T-cell (primary cell): ENCODE results near the gene TMPRSS9. TPM values are rescaled to one million over a fixed set of nuclear protein-coding genes. Genes with fewer than 3 reads are reported as not detected.

Experiments
- ATAC-seq, 4 experiments: fragments of 200-7000 bp in 3 of 4; fragments of 150-1000 bp in 1 of 4; cut with Tn5 transposase; replicated peaks in 1 of 4; 1 replicate in 3 of 4; 2 replicates in 1 of 4; pipeline ENCODE4 v1.10.0; 2021; ENCODE audit warnings: moderate library complexity in 3 of 4, mild to moderate bottlenecking in 2 of 4, moderate number of reproducible peaks in 1 of 4
- CTCF ChIA-PET, 2 donors: fragments of 300-600 bp; sonication (Branson Sonifier 250); formaldehyde crosslinking; loops; one replicate each; lab custom pipeline; 2022; ENCODE audit warnings: antibody characterized with exemption in 2 of 2; lab: Charles Lee
- POLR2A ChIA-PET, 2 donors: fragments of 300-600 bp; sonication (Branson Sonifier 250); formaldehyde crosslinking; loops; one replicate each; lab custom pipeline; 2022; ENCODE audit warnings: antibody characterized with exemption in 2 of 2; lab: Charles Lee
- DNase-seq, 35 experiments: peaks; one replicate each; pipeline versions ENCODE4 v3.0.0 to v3.0.0-alpha.2; 2013 to 2023
- H3K27ac ChIP-seq: one replicate; pipeline ENCODE4 v1.5.1; 2013; ENCODE audit warnings: low read length
- H3K27me3 ChIP-seq, 2 experiments: replicated peaks in 1 of 2; 1 replicate in 1 of 2; 2 replicates in 1 of 2; pipeline versions ENCODE4 v1.6.1 to v1.7.0; 2013; ENCODE audit warnings: low read length in 1 of 2, mixed read lengths in 1 of 2; ENCODE audit not compliant: control insufficient read depth in 2 of 2, insufficient read depth in 2 of 2; ENCODE audit errors: extremely low read depth in 1 of 2
- H3K36me3 ChIP-seq, 2 donors: 1 replicate in 1 of 2; 2 replicates in 1 of 2; pipeline versions ENCODE4 v1.6.1 to v1.7.0; 2013; ENCODE audit warnings: low read length in 1 of 2; ENCODE audit not compliant: control insufficient read depth in 2 of 2, insufficient read depth in 1 of 2; ENCODE audit errors: extremely low read depth in 1 of 2
- H3K4me1 ChIP-seq, 2 experiments: 1 replicate in 1 of 2; 2 replicates in 1 of 2; pipeline versions ENCODE4 v1.6.1 to v1.7.0; 2013; ENCODE audit warnings: low read length in 2 of 2, mixed read lengths in 1 of 2; ENCODE audit not compliant: insufficient read depth in 2 of 2, control insufficient read depth in 1 of 2; ENCODE audit errors: extremely low read depth in 1 of 2
- H3K4me3 ChIP-seq, 2 donors: 1 replicate in 1 of 2; 2 replicates in 1 of 2; pipeline versions ENCODE4 v1.5.1 to v1.7.0; 2013; ENCODE audit warnings: mild to moderate bottlenecking in 2 of 2, low read length in 1 of 2, moderate library complexity in 1 of 2; ENCODE audit not compliant: control insufficient read depth in 1 of 2; ENCODE audit errors: extremely low read depth in 1 of 2
- H3K9me3 ChIP-seq: 2 replicates; pipeline ENCODE4 v1.7.0; 2013
- H3K27ac Mint-ChIP-seq, 2 donors: one replicate each; pipeline ENCODE4 v1.8.0; 2020 to 2021; ENCODE audit warnings: mild to moderate bottlenecking in 2 of 2, mixed read lengths in 2 of 2
- H3K27me3 Mint-ChIP-seq, 2 donors: one replicate each; pipeline ENCODE4 v1.8.0; 2021 to 2022; ENCODE audit warnings: mixed read lengths in 2 of 2
- H3K36me3 Mint-ChIP-seq: one replicate; pipeline ENCODE4 v1.8.0; 2021; ENCODE audit warnings: mixed read lengths
- H3K4me1 Mint-ChIP-seq, 3 donors: one replicate each; pipeline ENCODE4 v1.8.0; 2020 to 2022; ENCODE audit warnings: mixed read lengths in 3 of 3, mild to moderate bottlenecking in 1 of 3
- H3K4me3 Mint-ChIP-seq, 3 donors: one replicate each; pipeline ENCODE4 v1.8.0; 2020 to 2022; ENCODE audit warnings: mild to moderate bottlenecking in 3 of 3, mixed read lengths in 3 of 3, moderate library complexity in 3 of 3
- H3K9me3 Mint-ChIP-seq, 3 donors: one replicate each; pipeline ENCODE4 v1.8.0; 2020 to 2022; ENCODE audit warnings: mixed read lengths in 3 of 3
- WGBS: methylation state at CpG from one replicate; pipeline ENCODE4 v1.1.5; 2013; ENCODE audit warnings: missing lambda C conversion rate; ENCODE audit not compliant: insufficient coverage; 5-methylcytosine and 5-hydroxymethylcytosine counted together
- total RNA-seq, 35 experiments: library from RNA in 6 of 35; stranded (reverse) in 6 of 35; fragments of 120-200 nt in 1 of 35; gene quantifications; one replicate each; pipeline versions ENCODE4 v1.2.1 to v1.2.4 and lab custom pipeline; 2013 to 2026

Gene TMPRSS9
- total RNA-seq, 5 donors from 2014 or later (not counting 1 experiment from before 2014, with no cell fraction given), result not detected

- H3K4me1 ChIP-seq, result no peaks in the 10 kb centered on the region
Observed at GRCh38 chr19:2436384-2436783, 76.3 kb downstream of the TMPRSS9 start.

DNA sequence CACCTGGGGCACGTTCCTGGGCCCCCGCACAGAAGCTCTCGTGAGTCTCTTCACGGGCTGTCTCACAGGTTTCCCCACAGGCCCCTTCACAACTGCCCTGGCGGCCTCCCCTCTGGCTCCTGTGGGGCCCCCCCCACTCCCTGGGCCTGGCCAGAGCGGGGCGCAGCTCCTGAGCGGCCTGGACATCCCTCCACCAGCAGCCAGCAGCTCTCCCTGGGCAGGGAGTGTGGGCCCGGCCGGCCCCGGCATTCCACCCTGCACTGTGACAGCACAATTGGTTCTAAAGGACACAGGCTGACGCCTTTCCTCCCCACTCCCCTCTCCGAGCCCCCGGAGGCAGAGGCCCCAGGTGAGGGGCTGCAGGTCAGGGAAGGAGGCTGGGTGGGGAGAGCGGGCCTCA lies 76.9 kb downstream of the TMPRSS9 start:
- no peak overlapping the region for H3K4me3 Mint-ChIP-seq
- Histone ChIP-seq H3K36me3 (peaks cover 18 to 28% of the 10 kb centered on the region in 2 donors), H3K27me3 (no peaks in the 10 kb centered on the region), H3K4me3 (no peak overlapping the region), H3K4me1 (no peaks in the 10 kb centered on the region), H3K9me3 (no peaks in the 10 kb centered on the region), H3K27ac (no peak overlapping the region)
- no peak for DNase-seq
- no peaks in the 10 kb centered on the region for H3K27me3 Mint-ChIP-seq
- H3K9me3 Mint-ChIP-seq, result no peaks in the 10 kb centered on the region
- POLR2A ChIA-PET, result interaction anchor here in 1 of 2 donors (0.6 kb wide), 1 partner anchor 769 kb away, joined by 4 read pairs; no protein-coding TSS in a partner anchor
- H3K27ac Mint-ChIP-seq, result no peak overlapping the region
- H3K4me1 Mint-ChIP-seq, result no peaks in the 10 kb centered on the region
- 96% methylated on average over 9 of the region's 15 CpGs for WGBS
- CTCF ChIA-PET, result no interaction called here
- peaks cover 10% of the 10 kb centered on the region for H3K36me3 Mint-ChIP-seq
- ATAC-seq, result no peak

More at GRCh38 chr19:2436384-2436783, 76.3 kb downstream of the TMPRSS9 start:
- POLR2A ChIA-PET, result no interaction called here
- DNase-seq, result no peak
- H3K36me3 Mint-ChIP-seq, result peaks cover 10% of the 10 kb centered on the region
- no peak overlapping the region for H3K27ac ChIP-seq
- no peaks in the 10 kb centered on the region for H3K27me3 ChIP-seq
- no peak overlapping the region for H3K4me3 Mint-ChIP-seq
- CTCF ChIA-PET, result no interaction called here
- WGBS, result 91% methylated on average over 8 of the region's 39 CpGs
- no peaks in the 10 kb centered on the region for H3K9me3 ChIP-seq
- H3K4me3 ChIP-seq, result no peak overlapping the region
- H3K27me3 Mint-ChIP-seq, result no peaks in the 10 kb centered on the region
- no peaks in the 10 kb centered on the region for H3K4me1 Mint-ChIP-seq
- ATAC-seq, result no peak
- H3K27ac Mint-ChIP-seq, result no peak overlapping the region
- no peaks in the 10 kb centered on the region for H3K9me3 Mint-ChIP-seq
- H3K36me3 ChIP-seq, result peaks cover 20 to 28% of the 10 kb centered on the region in 2 donors

DNA sequence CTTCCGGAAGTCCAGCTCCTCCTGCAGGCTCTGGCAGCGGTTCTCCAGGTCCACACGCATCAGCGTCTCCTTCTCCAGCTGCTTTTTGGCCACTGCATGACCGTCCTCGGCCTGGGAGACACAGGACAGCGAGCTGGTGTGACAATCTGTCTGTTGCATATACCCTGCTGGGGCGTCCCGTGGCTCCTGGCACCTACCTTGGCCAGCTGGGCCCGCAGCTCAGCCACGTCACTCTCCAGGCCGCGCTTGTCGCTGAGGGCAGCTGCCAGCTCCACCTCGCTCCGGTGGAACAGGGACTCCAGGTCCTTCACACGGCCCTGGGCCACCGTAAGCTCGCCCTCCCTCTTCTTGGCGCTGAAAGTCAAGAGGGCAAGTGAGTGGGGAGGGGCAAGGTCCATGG lies 78.1 kb downstream of the TMPRSS9 start:
- Histone ChIP-seq H3K27ac (no peak overlapping the region), H3K9me3 (no peaks in the 10 kb centered on the region), H3K4me1 (no peaks in the 10 kb centered on the region), H3K4me3 (no peak overlapping the region), H3K36me3 (peaks cover 18 to 30% of the 10 kb centered on the region in 2 donors), H3K27me3 (no peaks in the 10 kb centered on the region)
- no peak overlapping the region for H3K4me3 Mint-ChIP-seq
- ChIA-PET CTCF (interaction anchor here in 1 of 2 donors (0.6 kb wide), 1 partner anchor 434 kb away, joined by 3 read pairs; no protein-coding TSS in a partner anchor), POLR2A (no interaction called here)
- no peaks in the 10 kb centered on the region for H3K9me3 Mint-ChIP-seq
- ATAC-seq (no peak), DNase-seq (no peak)
- no peak overlapping the region for H3K27ac Mint-ChIP-seq
- 96% methylated on average over 15 of the region's 20 CpGs for WGBS
- H3K4me1 Mint-ChIP-seq, result no peaks in the 10 kb centered on the region
- no peaks in the 10 kb centered on the region for H3K27me3 Mint-ChIP-seq
- H3K36me3 Mint-ChIP-seq, result peaks cover 10% of the 10 kb centered on the region

DNA sequence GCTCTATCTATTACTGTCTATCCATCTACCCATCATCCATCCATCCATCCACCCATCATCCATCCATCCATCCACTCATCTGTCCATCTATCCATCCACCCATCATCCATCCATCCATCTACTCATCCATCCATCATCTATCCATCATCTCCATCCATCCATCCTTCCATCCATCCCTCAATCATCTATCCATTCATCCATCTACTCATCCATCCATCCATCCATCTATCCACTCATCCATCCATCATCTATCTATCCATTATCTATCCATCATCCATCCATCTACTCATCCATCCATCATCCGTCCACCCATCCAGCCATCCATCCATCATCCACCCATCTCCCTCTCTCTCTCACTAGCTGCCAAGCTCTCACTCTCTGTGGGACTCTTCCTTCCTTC lies 80.5 kb downstream of the TMPRSS9 start:
- POLR2A ChIA-PET, result interaction anchor here in 1 of 2 donors (0.6 kb wide), 1 partner anchor 1377 kb away, joined by 8 read pairs; no protein-coding TSS in a partner anchor
- 100% methylated on average over 1 of the region's 1 CpG for WGBS
- Histone ChIP-seq H3K4me1 (no peaks in the 10 kb centered on the region), H3K27me3 (no peaks in the 10 kb centered on the region), H3K9me3 (no peaks in the 10 kb centered on the region), H3K36me3 (peaks cover 24 to 31% of the 10 kb centered on the region in 2 donors), H3K4me3 (no peak overlapping the region), H3K27ac (no peak overlapping the region)
- Mint-ChIP-seq H3K4me1 (peaks cover 0 to 2% (median 0%) of the 10 kb centered on the region in 3 donors), H3K9me3 (no peaks in the 10 kb centered on the region), H3K27ac (no peak overlapping the region), H3K27me3 (no peaks in the 10 kb centered on the region), H3K36me3 (peaks cover 5% of the 10 kb centered on the region), H3K4me3 (no peak overlapping the region)
- CTCF ChIA-PET, result no interaction called here
- DNase-seq (no peak), ATAC-seq (no peak)

DNA sequence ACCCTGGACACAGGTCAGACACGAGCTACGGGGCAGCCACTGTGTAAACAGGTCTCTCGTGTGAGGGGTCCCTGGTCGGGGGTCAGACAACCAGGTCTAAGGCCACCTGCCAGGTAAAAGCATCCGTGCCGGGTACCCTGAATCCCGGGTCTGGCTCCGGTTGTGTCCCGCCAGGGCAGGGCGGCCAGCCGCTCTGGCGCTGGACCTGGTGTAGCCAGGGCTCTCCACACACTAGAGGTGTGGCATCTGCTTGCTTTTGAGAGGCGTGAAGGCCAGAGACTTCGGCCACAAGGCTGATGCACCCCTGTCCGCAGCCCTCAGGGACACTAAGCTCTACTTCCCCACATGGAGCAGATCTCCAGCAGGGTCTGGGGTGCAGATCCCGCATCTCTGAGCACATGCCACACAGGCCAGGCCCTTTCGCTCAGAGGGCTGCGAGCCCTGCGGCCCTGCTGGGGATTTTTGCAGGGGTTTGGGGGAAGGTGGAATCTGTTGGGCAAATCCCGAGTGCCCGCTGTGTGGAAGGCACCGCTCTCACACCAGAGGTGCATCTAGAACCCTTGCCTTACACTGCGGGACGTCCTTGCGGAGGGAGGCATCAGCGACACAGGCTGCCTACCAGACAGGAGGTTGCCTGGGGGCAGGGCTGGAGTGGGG lies 81.2 kb downstream of the TMPRSS9 start:
- over 99% methylated on average over 22 of the region's 26 CpGs for WGBS
- DNase-seq, result no peak

DNA sequence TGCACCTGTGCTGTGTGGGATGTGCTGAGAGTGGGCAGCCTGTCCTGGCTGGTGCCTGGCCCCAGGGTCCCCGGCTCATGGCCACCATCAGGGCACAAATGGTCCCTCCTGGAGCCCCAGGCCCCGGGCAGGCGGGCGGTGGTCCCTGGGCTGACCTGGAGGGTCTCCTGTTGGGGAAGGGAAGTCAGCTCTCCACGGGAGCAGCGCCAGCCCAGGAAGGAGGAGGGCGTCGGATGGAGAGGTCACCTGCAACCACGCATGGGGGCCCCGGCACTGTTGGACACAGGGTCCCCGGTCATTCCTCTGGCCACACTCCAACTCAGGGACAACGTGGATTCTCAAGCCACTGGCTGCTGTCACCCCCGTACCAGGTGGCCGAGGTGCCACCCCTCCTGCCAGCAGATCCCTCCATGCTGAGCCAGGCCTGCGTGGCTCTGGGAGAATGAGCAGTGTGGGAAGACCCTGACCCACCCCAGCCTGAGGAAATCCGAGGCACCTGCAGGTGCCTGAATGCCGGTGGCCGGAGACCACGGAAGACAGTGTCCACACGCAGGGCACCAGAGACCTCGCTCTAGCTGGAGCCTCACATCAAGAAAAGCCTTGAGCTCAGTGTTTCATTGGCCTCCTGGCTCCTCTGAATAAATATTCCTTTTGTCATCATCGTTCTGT lies 83.2 kb downstream of the TMPRSS9 start:
- no peak for ATAC-seq
- no peak overlapping the region for H3K4me3 Mint-ChIP-seq

More for the DNA sequence above, 81.2 kb downstream of the TMPRSS9 start:
- Histone ChIP-seq H3K9me3 (no peaks in the 10 kb centered on the region), H3K36me3 (peaks cover 24 to 31% of the 10 kb centered on the region in 2 donors), H3K4me3 (no peak overlapping the region), H3K27ac (no peak overlapping the region), H3K4me1 (peaks cover 1 to 2% of the 10 kb centered on the region in 2 experiments), H3K27me3 (no peaks in the 10 kb centered on the region)
- no peak overlapping the region for H3K27ac Mint-ChIP-seq
- peaks cover 4% of the 10 kb centered on the region for H3K36me3 Mint-ChIP-seq
- no peaks in the 10 kb centered on the region for H3K27me3 Mint-ChIP-seq
- ChIA-PET POLR2A (no interaction called here), CTCF (no interaction called here)
- H3K4me3 Mint-ChIP-seq, result no peak overlapping the region
- peaks cover under 1 to 2% (median 1%) of the 10 kb centered on the region in 3 donors for H3K4me1 Mint-ChIP-seq
- H3K9me3 Mint-ChIP-seq, result no peaks in the 10 kb centered on the region
- no peak for ATAC-seq

More for the DNA sequence above, 83.2 kb downstream of the TMPRSS9 start:
- Mint-ChIP-seq H3K4me1 (peaks cover 8 to 15% (median 13%) of the 10 kb centered on the region in 3 donors), H3K27me3 (no peaks in the 10 kb centered on the region), H3K36me3 (peaks cover 4% of the 10 kb centered on the region), H3K27ac (no peak overlapping the region), H3K9me3 (no peaks in the 10 kb centered on the region)
- Histone ChIP-seq H3K27me3 (no peaks in the 10 kb centered on the region), H3K4me3 (no peak overlapping the region), H3K9me3 (no peaks in the 10 kb centered on the region), H3K36me3 (peaks cover 19 to 25% of the 10 kb centered on the region in 2 donors), H3K27ac (no peak overlapping the region), H3K4me1 (peaks cover 3 to 15% of the 10 kb centered on the region in 2 experiments)
- 98% methylated on average over 16 of the region's 22 CpGs for WGBS
- DNase-seq, result no peak
- POLR2A ChIA-PET, result no interaction called here
- CTCF ChIA-PET, result interaction anchor here in 1 of 2 donors (0.5 kb wide), 1 partner anchor 285 kb away, joined by 5 read pairs; no protein-coding TSS in a partner anchor
